Measurements from ENCODE around the gene ABHD2.

ABHD2 gene

GRCh38 chr15:89217686-89218376 lies 129.6 kb downstream of the ABHD2 start:
- Histone ChIP-seq H3K27me3 (ENCODE audit: control insufficient read depth, low read length) (peaks cover 11% of the 10 kb centered on the region), H3K36me3 (ENCODE audit: control insufficient read depth, low read length) (no peaks in the 10 kb centered on the region), H3K9me3 (ENCODE audit: control insufficient read depth, insufficient read depth, low read length) (no peaks in the 10 kb centered on the region), H3F3A (ENCODE audit: control insufficient read depth, insufficient read depth) (no peaks in the 10 kb centered on the region), H3K4me1 (ENCODE audit: control insufficient read depth, low read length) (no peaks in the 10 kb centered on the region), H3K4me2 (ENCODE audit: low read length) (no peak overlapping the region), H3K9me2 (replicated peaks; ENCODE audit: control insufficient read depth, low read length) (no peaks in the 10 kb centered on the region), H3K79me2 (ENCODE audit: control insufficient read depth, low read length) (no peaks in the 10 kb centered on the region), H3K27ac (ENCODE audit: low read depth, low read length) (no peak overlapping the region), H3K4me3 (ENCODE audit: low read length) (no peak overlapping the region), H4K20me1 (ENCODE audit: control insufficient read depth, insufficient read depth, low read depth, low read length) (no peaks in the 10 kb centered on the region)
- TF ChIP-seq EZH2phosphoT487 (IDR thresholded peaks at IDR 0.05; ENCODE audit: borderline replicate concordance, low read length) (no peak), CTCF (IDR thresholded peaks at IDR 0.05; ENCODE audit: low read depth, low read length, poor library complexity, severe bottlenecking) (no peak)

GRCh38 chr15:89218531-89218930 lies 130.3 kb downstream of the ABHD2 start:
- no peak for TF ChIP-seq EZH2phosphoT487 (IDR thresholded peaks at IDR 0.05; ENCODE audit: borderline replicate concordance, low read length)
- TF ChIP-seq CTCF (IDR thresholded peaks at IDR 0.05; ENCODE audit: low read depth, low read length, poor library complexity, severe bottlenecking): no peak
- Histone ChIP-seq H3K4me2 (ENCODE audit: low read length) (no peak overlapping the region), H3K9me3 (ENCODE audit: control insufficient read depth, insufficient read depth, low read length) (no peaks in the 10 kb centered on the region), H3K36me3 (ENCODE audit: control insufficient read depth, low read length) (no peaks in the 10 kb centered on the region), H3F3A (ENCODE audit: control insufficient read depth, insufficient read depth) (no peaks in the 10 kb centered on the region), H3K27ac (ENCODE audit: low read depth, low read length) (no peak overlapping the region), H3K4me3 (ENCODE audit: low read length) (no peak overlapping the region), H3K4me1 (ENCODE audit: control insufficient read depth, low read length) (no peaks in the 10 kb centered on the region), H3K9me2 (replicated peaks; ENCODE audit: control insufficient read depth, low read length) (no peaks in the 10 kb centered on the region), H3K27me3 (ENCODE audit: control insufficient read depth, low read length) (peaks cover 11% of the 10 kb centered on the region), H4K20me1 (ENCODE audit: control insufficient read depth, insufficient read depth, low read depth, low read length) (no peaks in the 10 kb centered on the region), H3K79me2 (ENCODE audit: control insufficient read depth, low read length) (no peaks in the 10 kb centered on the region)

GRCh38 chr15:89221543-89221942 lies 133.3 kb downstream of the ABHD2 start, which contains the start of gene RLBP1:
Gene RLBP1 (minus strand): TSS chr15:89221579. CDS start chr15:89218975, 2,604 bp downstream.
- H3K4me3 ChIP-seq (ENCODE audit: low read length): no peak within 1 kb of the TSS
- no peaks in the 10 kb centered on the region for H3K4me1 ChIP-seq (ENCODE audit: control insufficient read depth, low read length)
- no peaks in the 10 kb centered on the region for H3K79me2 ChIP-seq (ENCODE audit: control insufficient read depth, low read length)
- no peaks in the 10 kb centered on the region for H4K20me1 ChIP-seq (ENCODE audit: control insufficient read depth, insufficient read depth, low read depth, low read length)
- H3K4me2 ChIP-seq (ENCODE audit: low read length): no peak within 1 kb of the TSS
- no peaks in the 10 kb centered on the region for H3K9me3 ChIP-seq (ENCODE audit: control insufficient read depth, insufficient read depth, low read length)
- H3K27me3 ChIP-seq (ENCODE audit: control insufficient read depth, low read length): peaks cover 11% of the 10 kb centered on the region
- no peaks in the 10 kb centered on the region for H3K9me2 ChIP-seq (replicated peaks; ENCODE audit: control insufficient read depth, low read length)
- no peak within 1 kb of the TSS for H3K27ac ChIP-seq (ENCODE audit: low read depth, low read length)
- TF ChIP-seq CTCF (IDR thresholded peaks at IDR 0.05; ENCODE audit: low read depth, low read length, poor library complexity, severe bottlenecking): no peak
- no peaks in the 10 kb centered on the region for H3F3A ChIP-seq (ENCODE audit: control insufficient read depth, insufficient read depth)
- H3K36me3 ChIP-seq (ENCODE audit: control insufficient read depth, low read length): no peaks in the 10 kb centered on the region

Measured in DOHH2 (cell line).